Measurements from ENCODE around the gene CHD9NB.
"Not testable (repeated sequence)": the region's sequence is repeated elsewhere in the genome, so short reads cannot be mapped to it uniquely, and the experiment has no call there.

Gene CHD9NB

DNA sequence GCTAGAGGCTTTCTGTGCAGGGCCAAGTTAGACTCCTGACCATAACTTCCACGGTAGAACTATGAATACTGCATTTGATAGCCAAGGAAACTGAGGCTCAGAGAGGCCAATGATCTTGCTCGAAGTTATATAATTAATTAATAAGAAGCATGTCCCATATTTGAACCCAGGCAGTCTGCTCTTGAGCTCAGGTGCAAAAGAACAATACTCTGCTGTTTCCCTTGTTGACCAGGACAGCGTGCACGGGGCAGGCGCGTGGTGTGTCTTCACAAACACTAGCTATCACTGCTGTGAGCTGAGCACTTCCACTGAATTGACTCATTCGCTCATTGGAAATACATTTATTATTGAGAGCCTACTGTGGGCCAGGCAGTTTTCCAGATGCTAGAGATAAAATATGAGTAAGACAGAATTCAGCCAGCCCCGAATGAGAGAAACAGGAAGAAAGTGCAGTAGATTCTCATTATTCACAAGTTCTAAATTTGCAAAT lies 3.7 kb upstream of the CHD9NB start:
- no peak for DNase-seq (ENCODE audit: low read depth)

DNA sequence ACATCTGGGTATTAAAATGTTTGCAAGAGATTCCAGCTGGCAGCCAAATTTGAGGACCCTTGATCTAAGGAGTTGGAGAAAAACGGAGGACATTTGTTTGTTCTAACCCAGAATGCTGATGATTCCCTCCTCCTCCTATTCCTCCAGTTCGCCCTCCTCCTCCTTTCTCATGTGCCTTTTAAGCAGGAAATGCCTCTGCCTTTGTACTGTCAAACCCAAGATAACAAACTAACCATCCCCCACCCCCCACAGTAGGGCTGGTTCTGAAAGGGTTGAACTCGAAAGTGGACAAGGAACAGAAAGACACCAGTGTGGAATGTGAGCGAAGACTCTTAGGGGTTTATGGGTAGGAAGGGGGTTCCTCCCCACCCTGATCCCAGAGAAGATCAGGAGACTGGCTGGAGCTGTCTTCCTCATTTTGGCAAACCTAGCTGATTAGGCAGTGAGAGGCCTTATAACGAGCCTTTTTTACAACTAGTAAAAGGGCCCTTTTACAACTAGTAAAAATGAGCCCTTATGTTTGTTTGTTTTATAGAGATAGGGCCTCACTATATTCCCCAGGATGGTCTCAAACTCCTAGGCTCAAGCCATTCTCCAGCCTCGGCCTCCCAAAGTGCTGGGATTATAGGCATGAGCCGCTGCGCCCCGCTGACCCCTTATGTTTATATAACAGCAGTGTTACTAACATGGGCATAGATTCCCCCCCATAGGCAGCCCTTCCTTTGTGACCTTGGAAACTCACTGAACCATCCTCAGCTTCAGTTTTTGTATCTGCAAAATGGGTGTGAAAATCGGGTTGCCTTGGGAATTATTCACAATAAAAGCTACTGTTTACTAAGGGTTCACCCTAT lies 3.1 kb upstream of the CHD9NB start:
- DNase-seq (ENCODE audit: low read depth): no peak

DNA sequence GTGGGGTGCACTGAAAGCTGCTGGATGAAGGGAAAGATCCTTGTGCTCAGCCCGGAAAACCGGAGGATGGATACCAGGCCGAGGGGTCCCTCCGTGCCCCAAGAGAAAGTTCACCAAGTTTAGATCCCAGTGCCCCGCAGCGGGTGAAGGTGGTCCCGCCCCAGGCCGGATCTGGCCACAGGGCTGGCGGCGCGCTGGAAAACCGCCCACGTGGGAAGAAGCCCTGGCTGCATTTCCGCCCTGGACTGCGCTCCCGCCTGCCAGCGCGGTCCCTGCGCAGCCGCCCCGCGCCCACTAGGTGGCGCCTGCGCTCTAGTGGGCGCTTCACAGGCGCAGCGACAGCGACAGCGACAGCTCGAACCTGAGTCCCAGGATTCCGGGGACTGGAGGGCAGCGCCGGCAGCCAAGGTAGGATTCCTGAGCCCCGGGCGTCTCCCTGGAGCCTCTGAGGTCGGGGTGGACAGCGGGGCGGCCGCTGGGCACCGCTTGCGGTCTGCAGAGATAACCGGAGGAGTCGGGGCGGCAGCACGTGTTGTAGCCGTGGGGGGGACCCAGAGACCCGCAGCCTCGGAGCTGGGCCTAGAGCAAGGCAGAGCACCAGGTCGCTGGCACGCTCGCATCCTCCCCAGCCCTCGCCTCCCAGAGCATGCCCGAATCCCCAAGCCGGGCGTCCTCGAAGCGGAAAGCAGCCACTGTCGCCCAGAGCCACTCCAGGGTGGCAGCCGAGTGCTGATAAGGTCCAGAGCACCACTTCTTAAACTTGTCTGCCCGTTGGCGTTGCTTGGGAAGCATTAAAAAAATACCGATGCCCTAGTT lies 2.2 kb upstream of the CHD9NB start, which contains the start of gene CHD9:
Gene CHD9, plus strand, starts transcription at position 322 of the 816 bp plus-strand sequence. CDS start 101,099 bp downstream, outside the sequence.
- peak; percentile 58 for DNase-seq (ENCODE audit: low read depth)

DNA sequence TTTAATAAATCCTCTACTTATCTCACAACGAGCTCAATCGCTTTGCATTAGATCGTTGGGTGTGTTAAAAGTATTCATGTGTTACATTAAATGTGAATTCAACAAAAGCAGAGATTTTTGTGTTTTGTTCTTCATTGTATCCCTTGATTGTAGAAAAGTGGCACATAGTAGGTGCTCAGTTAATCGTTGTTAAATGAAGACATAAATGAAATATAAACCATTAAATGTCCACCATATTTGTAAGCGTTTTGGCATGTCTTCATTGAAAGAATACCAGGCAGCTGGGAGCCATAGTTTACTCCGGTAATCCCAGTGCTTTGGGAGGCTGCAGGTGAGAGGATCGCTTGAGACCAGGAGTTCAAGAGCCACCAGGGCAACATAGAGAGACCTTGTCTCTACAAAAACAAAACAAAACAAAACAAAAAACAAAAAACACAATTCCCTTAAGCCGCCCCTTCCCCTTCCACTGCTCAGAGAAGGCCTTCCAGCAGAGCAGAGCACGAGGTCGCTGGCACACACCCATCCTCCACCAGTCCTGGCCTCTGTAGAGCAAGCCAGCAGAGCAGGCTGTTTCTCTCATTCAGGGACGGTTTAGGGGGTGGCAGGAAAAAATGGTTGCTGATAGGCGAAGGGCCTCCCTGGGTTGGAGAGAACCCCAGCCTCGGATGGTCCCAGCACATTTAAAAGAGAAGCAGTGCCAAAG lies 1.4 kb upstream of the CHD9NB start:
- no peak for DNase-seq (ENCODE audit: low read depth)

DNA sequence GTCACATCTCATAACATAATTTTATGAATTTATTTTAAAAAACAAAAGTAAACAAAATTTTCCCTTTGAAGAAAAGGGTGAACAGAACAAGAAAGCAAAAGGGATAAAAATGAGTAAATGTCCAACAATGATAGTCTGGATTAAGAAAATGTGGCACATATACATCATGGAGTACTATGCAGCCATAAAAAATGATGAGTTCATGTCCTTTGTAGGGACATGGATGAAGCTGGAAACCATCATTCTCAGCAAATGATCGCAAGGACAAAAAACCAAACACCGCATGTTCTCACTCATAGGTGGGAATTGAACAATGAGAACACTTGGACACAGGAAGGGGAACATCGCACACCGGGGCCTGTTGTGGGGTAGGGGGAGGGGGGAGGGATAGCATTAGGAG lies 1.4 kb downstream of the CHD9NB start:
- DNase-seq (ENCODE audit: low read depth): not testable (repeated sequence)

DNA sequence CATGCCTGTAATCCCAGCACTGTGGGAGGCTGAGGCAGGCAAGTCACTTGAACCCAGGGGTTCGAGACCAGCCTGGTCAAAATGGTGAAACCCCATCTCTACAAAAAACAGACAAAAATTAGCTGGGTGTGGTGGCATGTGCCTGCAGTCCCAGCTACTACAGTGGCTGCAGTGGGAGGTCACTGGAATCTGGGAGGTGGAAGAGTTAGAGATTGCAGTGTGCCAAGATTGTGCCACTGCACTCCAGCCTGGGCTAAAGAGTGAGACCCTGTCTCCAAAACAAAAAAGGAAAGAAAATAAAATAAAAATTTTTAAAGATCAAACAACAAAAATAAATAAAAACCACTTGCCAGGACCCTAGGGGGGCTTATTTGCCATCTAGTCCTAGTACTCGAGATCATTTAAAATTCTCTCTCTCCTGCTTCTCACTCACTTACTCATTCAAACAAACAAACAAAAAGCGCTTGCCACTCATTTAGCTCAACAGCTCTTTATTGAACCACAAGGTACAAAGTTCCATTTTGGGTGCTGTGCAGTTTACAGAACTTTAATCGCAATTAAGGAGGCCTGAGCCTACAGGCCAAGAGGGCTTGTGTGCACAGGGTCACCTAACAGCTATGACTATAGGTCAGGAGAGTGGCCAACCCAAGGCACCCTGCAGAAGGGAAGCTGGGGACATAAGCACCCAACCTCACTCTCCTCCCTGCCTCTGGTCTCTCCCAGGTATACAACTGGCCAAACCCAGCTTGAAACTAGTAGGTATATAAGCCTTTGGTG lies 4.4 kb downstream of the CHD9NB start:
- no peak for DNase-seq (ENCODE audit: low read depth)

DNA sequence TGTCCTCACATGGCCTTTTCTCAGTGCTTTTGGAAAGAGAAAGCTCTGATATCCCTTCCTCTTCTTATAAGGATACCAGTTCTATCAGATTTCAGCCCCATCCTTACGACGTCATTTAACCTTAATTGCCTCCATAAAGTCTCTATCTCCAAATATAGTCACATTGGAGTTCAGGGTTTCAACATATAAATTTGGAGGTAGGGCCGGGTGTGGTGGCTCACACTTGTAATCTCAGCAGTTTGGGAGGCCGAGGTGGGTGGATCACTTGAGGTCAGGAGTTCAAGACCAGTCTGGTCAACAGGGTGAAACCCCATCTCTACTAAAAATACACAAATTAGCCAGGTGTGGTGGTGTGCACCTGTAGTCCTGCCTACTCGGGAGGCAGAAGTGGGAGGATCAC lies 5.2 kb downstream of the CHD9NB start:
- DNase-seq (ENCODE audit: low read depth): not testable (repeated sequence)

DNA sequence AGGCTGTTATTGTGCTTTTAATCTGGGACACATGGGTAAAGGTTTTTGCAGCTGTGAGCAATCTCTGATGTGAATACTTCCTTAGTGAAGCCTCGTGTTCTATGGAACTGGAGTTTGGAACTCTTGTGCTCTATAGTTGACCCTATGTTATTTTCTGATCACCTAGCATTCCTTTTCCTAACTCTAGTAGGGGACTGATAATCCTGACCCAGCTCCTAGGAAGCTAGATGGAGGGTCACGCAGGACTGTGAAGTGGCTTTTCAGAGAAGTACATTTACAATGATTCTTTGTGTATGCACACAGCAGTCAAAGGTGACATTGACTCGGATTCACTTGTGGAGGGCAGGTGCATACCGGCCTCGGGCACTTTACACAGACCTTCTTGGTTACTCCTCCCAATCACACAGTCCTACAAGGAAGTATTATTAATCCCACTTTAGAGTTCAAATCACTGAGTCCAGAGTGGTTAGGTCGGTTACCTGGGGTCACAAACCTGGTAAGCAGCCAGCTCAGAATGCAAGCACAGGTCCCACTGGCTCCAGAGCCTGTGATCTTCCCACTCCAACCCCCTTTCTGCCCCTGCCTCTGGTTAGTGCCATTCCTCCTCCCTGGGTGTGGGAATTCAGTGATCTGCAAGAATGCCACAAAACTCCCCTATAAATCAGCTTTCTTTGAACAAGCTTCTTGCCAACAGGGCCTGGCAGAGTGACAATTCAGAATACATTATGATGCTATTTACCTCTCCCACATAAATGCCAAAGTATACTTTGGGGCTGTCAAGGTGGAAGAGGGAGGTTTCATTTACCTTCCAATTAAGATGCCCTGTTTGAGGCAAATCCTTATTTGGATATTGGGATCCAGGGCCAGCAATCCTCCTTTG lies 7.1 kb downstream of the CHD9NB start:
- no peak for DNase-seq (ENCODE audit: low read depth)

DNA sequence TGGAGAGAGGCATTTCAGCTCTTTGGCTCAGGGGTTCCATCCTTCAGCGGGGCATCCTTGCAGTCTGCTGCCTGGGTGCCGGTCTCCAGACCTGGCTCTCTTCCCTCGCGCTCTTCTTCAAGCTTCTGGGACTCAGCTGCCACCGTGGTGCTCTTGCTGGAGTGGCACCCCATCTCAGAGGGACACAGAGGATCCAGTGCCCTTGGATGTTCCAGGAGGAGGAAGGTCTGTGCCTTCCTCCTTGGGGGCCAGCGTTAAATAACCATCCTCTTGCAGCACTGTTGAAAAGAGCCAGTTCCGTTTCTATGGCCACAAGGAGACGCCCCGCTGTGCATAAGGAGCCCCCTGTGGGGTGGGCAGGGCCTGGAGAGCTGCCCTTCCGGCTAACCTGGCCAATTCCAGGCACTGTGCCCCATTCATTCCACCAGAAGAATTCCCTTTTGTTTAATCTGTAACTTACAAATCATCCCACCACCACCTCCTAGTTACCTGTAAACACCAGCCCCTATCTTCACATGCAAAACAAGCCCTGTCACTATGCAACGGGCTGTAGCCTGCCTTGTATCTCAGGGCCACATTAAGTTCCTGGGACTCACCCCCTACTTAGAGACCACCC lies 8.6 kb downstream of the CHD9NB start:
- DNase-seq (ENCODE audit: low read depth): no peak

DNA sequence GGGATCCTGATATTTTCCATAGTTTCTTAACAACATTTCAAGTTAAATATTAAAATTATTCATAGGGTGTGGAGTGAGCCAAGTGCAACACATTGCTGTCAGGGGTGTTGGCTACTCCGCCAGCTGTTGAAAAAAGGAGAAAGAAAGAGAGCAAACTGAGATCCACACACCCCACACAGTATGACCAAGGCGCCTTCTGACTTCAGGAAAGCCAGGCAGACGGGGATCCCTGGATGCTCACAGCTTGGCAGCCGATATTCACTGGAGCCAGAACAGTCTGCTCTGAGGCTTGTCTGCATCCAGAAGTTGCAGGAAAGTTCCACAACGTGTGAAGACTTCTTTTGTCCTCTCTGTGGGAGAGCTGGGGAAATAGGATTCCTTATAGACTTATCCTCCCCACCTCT lies 9.3 kb downstream of the CHD9NB start:
- DNase-seq (ENCODE audit: low read depth): no peak

DNA sequence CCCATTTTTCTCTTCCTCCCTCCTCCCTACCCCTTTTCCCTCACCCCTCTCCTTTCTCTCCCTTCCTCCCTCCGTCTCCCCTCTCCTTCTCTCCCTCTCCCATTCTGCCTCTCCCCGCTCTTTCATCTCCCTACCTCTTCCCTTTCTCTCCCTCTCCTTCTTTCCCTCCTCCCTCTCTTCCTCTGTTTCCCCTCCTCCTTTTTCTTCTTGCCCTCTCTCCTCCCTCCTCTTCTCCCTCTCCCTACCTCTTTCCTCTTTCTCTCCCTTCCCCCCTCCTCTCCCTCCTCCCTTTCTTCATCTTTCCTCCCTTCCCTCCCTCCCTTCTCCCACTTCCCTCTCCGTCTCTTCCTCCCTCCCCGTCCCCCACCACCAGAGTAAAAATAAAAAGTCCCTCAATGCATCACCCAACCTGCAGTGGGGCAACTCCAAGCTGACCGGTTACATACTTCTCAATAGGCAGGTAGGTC lies 10.4 kb downstream of the CHD9NB start:
- DNase-seq (ENCODE audit: low read depth): no peak

DNA sequence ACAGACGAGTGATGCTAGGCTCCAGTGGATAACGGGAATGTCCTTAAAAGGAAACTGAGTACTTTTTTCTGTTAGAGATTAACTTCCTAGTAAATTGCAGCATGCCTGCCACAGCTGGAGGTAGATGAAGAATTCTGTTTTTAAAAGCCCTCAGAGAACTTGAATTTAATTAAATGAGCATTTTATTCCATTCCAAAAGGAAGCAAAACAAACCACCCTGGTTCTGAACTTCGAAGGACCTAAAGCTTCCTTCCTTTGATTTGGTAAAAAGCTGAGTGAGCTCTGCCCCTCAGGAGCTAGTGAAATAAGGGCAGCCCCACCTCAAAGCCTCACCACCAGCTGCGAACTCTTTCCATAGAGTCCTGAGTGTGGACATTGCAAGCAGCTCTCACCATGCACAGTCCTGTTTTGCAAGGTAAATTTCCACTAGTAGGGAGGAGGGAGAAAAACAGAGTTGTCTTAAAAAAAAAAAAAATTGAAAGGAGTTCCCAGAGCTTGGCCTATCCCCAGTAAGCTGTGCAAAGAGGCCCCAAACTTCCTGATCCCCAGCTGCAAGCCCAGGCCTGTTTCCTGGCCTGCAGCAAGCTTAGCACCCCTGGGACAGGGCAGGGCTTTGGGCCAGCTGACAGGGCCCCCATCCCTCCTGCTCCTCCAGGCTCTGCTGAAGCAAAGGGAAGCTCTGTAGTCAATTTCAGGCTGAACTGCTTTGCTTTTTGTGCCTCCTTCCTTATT lies 11.2 kb downstream of the CHD9NB start:
- DNase-seq (ENCODE audit: low read depth): no peak

DNA sequence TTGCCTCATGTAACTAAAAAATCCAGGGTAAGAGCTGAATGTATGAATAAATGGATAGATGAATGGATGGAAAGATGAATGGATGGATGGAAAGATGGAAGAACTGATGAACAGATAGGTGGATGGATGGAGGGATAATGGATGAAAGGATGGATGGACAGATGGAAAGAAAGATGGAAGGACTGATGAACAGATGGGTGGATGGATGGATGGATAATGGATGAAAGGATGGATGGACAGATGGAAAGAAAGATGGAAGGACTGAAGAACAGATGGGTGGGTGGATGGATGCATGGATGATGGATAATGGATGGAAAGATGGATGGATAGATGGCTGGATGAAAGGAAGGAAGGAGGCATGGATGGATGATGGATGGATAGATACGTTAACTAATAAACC lies 11.9 kb downstream of the CHD9NB start:
- DNase-seq (ENCODE audit: low read depth): no peak

DNA sequence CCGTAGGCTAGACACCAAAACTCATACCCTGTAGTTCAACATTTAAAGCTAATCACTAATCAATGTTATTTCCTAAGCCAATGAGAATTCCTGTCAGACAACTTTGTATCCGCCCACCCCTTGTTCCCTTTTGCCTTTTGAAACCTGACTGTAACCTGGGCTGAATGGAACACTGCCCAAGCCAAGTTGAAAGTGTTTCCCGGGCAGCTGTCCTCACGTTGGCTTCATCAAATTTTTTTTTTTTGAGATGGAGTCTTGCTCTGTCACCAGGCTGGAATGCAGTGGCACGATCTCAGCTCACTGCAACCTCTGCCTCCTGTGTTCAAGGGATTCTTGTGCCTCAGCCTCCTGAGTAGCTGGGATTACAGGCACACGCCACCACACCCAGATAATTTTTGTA lies 16.0 kb downstream of the CHD9NB start:
- not testable (repeated sequence) for DNase-seq (ENCODE audit: low read depth)

DNA sequence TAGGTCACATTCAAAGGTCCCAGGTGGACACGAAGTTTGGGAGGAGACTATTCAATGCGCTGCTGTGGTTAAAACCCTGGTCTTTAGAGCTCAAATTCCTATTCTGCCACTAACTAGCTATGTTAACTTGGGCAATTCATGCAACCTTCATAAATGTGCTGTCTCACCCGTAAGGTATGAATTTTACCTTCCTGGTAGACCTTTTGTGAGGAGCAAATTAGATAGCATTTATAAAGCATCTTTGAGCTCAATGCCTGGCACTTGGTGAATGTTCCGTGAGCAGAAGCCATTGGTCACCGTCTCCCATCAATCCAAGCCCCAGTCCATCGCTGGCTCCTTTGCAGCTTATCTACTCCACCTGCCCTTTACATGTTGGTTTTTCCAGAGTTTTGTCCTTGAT lies 16.6 kb downstream of the CHD9NB start:
- no peak for DNase-seq (ENCODE audit: low read depth)

DNA sequence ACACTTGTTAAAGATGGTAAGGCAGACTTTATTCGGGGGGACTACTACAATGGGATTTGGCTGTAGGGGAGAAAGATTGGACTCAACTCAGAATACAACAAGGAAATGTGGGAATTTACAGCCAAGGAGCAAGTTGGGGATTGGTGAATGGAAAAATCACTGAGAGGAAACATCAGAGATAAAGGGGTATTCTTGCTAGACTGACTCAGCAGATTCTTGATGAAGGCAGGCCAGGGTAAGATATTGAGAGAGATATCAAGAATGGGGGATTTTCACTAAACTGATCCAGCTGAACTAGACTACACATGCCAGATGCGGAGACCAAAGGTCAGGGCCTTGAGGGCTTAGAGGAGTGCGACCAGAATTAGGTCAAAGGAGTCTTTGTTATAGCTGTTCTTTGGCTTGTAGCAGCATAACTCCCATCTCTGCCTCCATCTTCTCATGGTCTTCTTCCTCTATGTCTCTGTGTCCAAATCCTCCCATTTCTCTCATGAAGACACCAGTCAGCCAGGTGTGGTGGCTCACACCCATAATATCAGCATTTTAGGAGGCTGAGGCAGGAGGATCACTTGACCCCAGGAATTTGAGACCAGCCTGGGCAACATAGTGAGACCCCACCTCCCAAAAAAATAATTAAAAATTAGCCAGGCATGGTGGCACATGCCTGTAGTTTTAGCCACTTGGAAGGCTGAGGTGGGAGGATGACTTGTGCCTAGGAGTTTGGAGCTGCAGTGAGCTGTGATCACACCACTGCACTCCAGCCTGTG lies 17.3 kb downstream of the CHD9NB start:
- DNase-seq (ENCODE audit: low read depth): no peak

DNA sequence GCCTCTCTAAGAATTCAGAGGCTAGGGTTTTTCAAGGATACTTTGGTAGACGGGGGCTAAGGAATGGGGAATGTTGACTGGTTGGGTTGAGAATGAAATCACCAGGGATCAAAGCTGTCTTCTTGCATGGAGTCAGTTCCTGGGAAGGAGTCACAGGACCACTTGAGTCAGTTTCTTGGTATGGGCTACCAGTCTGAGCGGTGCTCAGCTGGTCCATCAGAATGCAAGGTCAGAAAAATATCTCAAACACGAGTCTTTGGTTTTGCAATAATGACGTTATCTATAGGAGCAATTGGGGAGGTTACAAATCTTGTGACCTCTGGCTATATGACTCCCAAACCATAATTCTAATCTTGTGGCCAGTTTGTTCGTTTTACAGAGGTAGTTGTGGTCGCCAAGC lies 18.4 kb downstream of the CHD9NB start:
- no peak for DNase-seq (ENCODE audit: low read depth)

DNA sequence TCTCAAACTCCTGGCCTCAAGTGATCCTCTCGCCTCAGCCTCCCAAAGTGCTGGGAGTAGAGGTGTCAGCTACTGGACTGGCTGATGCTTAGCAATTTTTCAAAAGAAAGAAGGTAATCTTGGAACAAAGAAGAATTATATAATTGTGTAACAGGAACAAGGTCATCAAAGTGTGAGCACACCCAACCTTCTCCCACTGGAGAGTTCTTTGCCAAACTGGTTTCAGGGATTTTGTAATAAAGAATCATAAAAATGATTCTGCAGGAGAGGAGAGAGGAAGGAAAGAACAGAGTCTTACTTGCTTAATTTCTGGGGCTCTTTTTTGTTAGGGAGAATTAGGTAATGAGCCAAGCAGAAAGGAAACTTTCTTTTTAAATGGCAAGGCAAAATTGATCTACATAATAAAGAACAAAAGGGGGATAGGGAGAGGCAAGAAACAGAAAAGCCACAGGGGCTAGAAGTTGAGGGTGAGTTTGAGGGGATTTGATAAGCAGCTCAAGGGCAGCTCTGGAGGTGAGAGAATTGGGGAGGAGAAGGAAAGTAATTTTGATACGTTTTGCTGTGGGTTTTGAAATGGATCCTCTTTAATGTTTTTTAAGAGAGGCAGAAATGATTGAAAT lies 21.3 kb downstream of the CHD9NB start:
- DNase-seq (ENCODE audit: low read depth): no peak

Measured in activated T-helper 9 cell treated with anti-CD3 and anti-CD28 coated beads, Interleukin-2, amount 50 U/mL, for 16 hours (primary cell).